ENCODE data around the gene ANXA5.

ANXA5 gene

DNA sequence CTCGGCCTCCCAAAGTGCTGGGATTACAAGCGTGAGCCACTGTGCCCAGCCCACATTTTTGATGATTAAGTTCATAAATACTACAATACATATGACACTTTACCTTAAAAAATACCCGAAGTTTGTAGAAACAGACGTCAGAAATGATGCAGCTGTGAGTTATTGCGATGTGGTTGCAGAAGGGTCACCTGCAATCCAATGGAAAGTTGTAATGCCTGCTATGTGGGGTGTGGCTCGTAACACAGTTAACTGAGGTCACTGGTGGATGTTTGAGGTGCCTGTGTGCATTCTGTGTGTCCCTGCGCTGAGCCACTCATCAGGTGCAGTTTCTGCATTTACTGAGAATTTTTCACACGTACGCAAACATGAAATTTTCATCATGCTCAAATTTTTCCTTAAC is 64.1 kb downstream of the ANXA5 start:
- no peak for DNase-seq

Measured in inflammatory macrophage treated with lipopolysaccharide for 4 hours (primary cell).